GM18511 (cell line): Measurements from ENCODE around the gene TIFAB.

ENCODE experiments used
- ATAC-seq: cut with Tn5 transposase; IDR thresholded peaks from one replicate; pipeline ENCODE4 v1.9.1; 2021; ENCODE audit warnings: mild to moderate bottlenecking, moderate library complexity; ENCODE audit not compliant: unreplicated experiment

Gene TIFAB

DNA sequence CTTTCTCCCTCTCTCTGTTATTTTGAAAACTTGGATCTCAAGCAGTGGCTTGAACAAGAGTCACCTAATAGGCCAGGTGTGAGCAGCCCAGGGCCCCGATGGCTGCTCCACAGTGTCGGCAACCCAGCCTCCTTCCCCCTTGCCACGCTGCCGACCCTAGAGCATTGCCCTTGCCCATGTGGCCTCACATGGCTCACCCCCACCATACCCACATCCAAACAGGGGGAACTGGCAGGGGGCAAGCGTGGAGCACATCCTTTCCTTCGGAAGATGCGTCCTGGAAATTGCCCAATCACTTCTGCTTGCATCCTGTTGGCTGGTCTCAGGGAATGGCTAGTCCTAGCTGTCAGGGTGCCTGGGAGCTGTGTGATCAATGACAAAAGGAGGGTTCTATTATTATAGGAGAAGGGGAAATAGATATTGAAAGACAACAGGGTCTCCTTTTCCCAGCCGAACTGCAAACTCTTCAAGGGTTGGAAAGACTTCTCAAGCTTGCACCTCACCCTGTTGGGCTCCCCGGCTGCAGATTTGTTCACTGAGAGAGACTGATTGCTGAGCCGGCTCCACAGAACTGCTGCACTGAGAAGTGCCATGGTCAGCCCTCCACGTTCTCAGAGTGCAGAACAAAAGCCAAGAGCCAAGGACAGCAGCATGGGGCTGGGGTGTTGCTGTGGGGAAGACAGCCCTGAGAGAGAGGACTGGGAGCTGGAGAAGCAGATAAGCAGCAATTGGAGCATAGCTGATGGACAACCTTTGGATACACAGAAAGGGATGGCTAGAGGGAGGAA lies 8.3 kb upstream of the TIFAB start:
- ATAC-seq = no peak

DNA sequence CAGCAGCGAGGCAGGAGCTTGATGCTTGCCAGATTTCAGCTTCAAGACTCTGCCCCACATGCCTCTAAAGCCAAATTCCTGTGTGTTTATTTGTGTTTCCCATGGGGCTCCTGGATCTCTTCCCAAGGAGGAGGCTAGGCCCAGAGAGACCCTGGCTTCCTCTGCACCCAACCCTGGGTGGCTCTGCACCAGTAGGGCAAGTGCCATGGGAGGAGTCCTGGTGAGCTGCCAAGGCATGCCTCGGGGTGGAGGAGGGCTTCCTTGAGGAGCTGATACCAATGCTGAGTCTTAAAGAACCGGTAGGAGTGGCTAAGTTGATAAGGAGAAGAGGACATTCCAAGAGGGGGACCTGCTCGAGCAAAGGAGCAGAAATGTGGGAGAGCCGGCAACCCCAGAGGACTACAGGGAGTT lies 6.8 kb upstream of the TIFAB start:
- ATAC-seq = no peak

DNA sequence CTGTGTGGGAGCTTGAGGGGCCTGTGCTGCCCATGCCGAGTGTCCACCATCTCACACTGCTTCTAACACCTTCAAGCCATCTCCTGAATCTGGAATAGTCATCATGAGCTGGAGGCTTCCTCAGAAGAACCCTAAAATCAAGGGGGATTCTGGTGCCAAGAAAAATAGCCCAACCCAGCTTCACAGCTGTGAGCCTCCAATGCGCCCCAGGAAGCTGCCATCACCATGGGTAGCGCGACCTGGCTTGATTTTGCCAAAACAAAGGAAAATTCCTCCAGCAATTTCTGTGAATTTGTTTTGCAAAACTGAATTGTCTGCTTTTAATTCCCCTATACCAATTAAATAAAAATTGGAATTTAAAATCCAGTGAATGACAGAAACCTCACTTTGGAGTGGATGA lies 6.2 kb upstream of the TIFAB start:
- ATAC-seq = no peak

DNA sequence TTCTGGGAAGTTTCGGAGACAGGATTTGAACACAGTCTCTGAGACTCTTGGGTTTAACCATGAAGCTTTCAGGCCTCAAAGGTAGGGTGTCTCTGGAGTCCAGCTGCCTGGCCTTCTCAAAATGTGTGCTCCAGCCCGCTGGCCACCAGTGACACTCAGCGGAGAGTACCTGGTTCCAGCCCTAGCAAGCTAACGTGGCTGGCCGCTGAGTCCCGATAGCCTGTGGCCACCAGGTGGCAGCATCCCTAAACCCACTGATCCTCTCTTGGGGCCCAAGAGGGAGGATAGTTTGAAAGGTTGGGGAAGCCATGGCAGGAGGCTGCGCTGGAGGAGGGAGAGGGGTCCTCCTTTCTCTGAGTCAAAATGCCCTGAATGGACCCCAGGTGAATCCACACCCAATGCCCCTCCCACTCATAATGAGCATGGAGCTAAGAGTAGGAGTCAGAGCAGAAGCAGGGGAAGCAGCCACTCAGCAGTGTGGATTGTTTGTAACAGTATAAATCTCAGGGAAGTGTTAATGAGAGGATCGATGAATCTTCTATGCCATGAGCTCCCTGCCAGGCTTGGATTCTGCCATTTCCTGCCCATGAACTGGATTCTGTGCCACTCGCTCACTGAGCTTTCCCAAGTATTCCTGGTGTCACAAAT lies 5.4 kb upstream of the TIFAB start:
- peak; percentile 78 for ATAC-seq

DNA sequence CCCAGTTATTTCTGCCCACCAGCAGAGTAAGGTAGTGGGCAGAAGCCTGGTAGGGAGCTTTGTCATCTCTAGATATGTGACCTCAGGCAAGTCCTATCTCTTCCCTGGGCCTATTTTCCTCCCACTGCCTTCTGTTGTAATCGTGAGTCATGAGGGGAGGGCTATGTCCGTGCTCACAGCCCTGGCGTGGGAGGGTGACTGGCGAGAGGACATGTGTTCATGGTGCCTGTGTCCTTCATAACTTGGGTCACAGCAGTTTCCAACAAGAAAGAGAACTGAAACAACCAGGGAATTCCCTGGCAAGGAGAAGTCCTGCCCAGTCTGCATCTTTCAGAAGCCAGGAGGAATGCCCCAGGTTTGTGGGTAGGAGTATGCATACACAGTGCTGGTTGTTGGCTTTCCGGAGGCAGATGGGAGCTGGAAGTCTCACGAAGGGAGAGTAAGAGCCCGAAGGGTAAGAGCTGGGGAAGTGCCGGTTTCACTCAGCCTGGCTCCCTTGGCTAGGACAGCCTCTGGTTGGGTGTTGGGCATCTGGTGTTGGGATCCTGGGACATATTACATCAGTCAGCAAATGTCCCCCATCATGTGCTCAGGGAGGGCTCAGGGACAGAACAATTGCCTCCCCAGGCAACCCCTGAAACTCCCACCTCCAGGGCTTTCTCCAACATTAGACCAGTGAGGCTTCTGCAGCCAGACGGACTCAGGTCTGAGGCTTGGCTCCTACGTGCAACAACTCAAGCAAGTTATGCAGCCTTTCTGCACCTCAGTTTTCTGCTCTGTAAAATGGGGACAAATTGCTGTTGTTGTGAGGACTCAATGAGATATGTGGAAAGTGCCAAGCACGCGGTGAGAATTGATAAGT lies 4.3 kb upstream of the TIFAB start:
- ATAC-seq = peak; percentile 71

DNA sequence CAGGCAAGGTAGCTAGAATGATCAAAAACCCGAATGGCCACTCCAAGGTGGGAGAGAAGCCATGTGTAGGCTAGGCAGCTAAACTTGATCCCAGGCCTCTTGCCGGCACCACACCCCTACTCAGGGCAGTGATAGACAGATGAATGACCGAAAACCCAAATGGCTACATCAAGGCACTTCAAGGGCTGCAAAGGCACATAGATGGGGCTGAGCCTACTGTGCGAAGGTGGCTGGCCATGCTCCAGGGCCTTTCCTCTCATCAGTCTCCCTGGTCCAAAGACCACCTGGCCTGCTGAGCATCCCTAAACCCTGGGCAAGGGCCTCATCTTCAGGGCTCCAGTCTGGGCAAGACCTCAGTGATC lies 3.7 kb upstream of the TIFAB start:
- ATAC-seq = no peak

DNA sequence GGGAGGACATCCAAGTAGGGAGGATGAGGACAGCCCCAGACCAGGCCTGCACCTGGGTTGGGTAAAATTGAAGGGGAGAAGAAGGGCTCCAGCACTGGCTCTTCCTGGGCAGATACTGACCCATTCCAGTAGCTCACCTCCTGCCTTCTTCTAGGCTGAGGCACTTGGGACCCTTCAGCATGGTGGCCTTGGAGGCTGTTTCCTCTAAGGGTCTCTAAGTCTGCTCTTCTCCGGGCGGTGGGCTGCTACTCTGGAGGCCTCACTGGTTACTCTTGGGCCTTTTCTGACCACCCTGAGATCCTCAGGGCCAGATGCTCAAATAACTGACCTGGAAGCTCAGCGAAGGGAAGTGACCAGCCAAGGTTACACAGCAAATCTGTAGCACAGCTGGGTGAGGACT lies 2.8 kb upstream of the TIFAB start:
- ATAC-seq = no peak

DNA sequence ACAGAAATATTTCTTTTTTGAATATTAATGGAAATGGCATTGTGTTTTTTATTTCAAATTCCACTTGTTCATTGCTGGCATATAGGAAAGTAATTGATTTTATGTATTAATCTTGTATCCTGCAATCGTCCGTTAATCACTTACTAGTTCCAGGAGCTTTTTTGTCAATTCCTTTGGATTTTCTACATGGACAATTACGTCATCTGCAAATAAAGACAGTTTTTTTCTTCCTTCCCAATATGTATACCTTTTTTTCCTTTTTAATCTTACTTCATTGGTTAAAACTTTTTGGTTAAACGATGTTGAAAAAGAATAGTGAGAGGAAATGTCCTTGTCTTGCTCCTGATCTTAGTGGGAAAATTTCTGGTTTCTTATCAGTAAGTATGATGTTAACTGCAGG lies 1.5 kb upstream of the TIFAB start:
- no peak for ATAC-seq

DNA sequence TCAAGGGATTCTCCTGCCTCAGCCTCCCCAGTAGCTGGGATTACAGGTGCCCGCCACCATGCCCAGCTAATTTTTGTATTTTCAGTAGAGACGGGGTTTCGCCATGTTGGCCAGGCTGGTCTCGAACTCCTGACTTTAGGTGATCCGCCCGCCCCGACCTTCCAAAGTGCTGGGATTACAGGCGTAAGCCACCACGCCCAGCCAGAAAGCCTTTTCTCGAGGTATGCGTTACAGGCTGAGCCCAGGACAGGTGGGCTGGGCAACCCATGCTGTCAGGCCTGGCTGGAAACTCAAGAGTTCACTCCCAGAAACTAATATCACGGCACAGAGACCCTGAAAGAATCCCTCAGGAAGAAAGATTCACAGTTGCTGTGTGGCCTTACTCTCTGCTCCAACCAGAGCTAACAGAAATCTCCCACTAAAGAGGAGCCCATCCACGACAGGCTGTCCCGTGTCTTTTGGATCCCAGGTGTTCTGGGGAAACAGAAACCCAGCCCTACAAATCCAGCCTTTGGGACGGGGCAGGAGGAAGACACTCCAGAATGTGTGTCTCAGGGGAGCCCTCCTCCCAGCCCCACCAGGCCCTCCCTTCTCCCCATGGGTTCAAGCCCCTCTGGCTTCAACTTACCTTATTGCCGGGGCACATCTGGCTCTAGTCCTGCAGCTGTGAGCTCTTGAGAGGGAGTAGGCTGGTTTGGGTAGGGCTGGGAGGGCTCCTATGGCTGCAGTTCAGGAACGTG lies 400 bp downstream of the TIFAB start:
- ATAC-seq = no peak

DNA sequence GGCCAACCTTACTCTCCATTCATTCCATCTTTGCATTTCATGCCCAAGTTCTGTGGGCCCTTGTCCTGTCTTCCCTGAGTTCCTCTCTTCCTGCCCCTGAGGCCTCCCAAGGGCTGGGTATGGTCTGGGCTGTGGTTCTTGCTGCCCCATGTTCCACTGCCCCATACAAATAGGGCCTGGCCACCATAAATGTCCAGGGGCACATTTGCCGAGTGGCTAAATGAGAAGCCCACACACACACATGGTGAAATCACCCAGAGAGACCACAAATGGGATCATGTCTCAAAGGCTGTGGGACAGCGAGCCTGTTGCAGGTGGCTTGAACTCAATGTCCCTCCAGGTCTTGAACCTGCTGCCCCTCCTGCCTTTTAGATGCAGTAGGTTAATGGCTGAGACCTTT lies 1.2 kb downstream of the TIFAB start:
- no peak for ATAC-seq

DNA sequence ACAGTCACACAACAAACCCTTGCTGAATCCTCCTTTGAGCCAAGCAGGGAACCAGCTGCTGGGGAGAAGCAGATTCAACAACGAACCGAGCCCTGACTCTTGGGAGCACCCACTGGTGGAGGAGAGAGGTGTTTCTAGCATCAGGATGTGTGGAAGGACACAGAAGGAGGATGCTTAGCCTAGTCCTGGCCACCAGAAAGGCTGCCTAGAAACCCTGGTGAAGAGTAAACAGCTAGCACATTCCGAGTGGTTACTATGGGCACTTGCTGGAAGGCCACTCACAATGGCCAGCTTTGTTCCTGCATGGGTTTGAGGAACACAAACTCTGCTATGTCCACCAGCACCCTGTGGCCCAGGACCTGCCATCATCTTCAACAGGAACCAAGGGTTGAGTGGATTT lies 1.8 kb downstream of the TIFAB start:
- no peak for ATAC-seq

DNA sequence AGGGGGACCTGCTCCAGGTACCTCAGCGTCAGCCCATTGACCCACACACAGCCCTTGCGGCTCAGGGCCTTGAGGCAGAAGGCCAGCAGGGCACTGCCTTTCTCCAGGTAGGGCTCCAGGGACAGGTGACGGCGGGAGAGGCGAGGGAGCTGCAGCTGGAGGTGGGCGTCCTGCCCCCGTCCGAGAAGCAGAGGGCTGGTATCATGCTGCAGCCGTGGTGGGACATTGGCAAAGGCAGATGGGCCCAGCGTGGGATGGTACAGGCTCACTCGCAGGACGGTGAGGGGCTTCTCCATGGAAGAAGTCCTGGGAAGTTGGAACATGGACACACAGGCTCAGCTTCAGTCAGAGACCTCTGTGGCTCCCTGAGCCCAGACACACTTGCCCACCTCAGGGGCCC lies 2.5 kb downstream of the TIFAB start:
- ATAC-seq = no peak

DNA sequence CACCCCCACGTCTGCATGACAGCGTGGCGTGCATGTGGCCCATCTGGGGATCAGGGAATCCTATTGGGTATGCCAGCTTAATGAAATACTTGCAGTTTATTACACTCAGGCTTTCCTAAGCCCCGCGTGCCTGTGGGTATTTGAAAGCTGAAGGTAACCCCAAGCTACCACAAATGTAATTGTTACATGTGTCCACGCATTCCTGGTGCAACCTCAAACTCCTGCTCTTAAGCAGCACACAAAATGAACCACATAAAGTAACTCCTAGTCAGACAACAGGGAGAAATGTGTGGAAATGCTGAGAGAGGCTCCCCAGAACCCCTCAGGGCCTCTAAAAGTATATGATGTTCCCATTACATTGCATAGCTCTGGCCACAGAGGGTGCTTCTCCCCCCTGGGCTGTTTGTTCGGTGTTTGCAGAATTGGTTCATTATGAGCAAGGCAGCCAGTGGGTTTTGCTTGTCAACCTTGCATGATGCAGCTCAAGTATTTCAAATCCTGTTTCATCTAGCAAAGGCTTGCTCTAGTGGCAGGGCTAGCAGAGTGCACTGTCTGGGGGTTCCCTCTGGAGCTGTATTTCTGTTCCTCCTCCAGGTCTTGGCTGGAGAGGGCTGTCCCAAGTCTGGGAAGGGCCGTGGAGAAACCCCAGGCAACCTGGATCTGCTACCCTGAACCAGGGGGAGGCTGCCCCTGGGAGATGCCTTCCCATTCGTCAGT lies 3.2 kb downstream of the TIFAB start:
- ATAC-seq = no peak

DNA sequence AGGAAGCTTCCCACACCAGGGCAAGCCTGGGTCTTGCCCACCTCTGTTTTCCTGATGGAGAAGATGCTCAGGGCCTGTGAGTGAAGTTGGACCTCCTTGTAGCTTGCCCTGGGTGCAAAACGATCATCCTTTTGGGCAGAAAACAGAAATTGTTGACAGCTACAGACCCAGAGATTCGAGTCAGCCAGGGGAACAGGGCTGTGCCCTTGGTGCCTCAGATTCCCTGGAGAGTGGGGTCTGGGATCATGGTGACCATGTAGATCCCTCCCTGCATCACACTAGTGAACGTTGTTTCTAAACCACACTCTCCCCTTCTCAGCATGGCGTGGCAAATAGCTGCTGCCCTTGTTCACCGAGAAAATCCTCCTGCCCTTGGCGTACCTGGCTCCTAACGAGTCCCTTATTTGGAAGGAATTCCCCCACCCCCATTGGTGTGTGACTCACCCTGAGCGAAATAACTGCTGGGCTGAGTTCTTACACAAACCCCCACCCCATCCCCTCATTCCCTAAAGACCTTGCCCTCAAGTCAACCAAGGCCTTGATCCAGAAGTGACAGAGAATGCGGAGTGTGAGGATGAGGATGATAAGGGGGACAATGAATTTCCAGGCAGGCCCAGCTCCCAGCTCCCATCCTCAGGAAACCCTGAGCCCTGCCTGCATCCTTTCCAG lies 3.9 kb downstream of the TIFAB start:
- no peak for ATAC-seq

DNA sequence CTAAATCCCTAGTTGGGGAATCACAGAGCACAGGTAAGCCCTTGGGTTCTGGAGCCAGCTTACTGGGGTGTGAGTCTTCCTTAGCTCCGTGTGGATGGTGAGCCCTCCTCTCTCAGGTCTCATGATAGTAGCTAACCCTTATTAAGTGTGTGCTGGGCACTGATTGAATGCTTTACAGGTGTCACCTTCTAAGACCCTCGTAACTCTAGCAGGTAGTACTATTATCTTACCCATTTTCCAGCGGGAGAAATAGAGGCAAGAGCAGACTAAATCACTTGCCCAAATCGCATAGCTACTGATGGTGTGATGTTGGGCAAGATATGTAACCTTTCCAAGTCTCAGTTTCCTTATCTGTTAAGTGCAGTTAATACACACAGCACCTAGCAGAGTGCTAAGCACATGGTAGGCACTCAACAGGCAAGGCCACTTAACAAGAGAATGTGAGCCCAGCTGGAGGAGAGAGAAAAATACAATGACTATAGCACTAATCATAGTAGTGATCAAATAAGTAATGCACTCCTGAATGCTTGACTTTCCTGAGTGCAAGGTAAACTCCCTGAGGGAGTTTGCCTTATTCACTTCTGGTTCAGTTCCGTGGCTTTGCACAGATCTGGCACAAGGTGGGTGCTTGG lies 4.7 kb downstream of the TIFAB start, which contains the start of gene DCANP1:
DCANP1 (minus strand) TSS at position 51 of the 632 bp plus-strand sequence. CDS start 240 bp downstream, outside the sequence.
- no peak for ATAC-seq

DNA sequence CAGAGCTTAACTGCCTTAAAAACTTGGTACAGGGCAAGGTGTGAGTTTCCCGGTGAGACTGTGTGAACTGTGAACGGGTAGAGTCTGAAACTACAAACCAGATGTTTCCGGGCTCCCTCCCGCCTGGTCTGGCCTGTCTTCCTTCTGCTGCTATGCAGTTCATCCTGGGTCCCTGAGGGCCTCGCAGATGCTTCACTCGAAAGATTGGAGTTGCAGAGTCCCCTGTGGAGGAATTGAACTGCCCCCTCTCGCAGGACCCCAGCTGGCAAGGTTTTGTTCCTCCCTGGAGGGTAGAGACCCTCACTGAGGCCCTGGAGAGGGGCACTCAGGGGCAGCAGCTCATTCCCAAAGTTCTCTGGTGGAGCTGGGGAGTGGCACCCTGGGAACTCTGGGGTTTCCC lies 5.5 kb downstream of the TIFAB start:
- no peak for ATAC-seq

DNA sequence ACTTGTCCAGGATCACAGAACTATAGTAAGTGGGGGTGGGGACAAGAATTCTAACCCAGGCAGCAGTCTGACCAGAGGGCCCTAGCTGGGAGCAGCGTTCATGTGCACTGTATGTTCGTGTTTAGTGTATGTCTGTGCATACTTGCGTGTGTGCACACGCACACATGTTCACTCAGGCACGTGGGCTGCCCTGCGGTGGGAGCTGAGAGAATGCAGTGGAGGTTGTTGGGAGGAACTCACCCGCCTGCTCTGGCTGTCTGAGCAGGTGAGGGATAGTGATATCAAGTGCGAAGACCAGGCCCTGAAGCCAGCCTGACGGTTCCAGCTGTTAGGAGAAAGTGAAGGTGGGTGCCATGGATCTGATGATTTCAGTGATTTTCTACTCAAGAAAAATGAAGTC lies 5.9 kb downstream of the TIFAB start:
- no peak for ATAC-seq

DNA sequence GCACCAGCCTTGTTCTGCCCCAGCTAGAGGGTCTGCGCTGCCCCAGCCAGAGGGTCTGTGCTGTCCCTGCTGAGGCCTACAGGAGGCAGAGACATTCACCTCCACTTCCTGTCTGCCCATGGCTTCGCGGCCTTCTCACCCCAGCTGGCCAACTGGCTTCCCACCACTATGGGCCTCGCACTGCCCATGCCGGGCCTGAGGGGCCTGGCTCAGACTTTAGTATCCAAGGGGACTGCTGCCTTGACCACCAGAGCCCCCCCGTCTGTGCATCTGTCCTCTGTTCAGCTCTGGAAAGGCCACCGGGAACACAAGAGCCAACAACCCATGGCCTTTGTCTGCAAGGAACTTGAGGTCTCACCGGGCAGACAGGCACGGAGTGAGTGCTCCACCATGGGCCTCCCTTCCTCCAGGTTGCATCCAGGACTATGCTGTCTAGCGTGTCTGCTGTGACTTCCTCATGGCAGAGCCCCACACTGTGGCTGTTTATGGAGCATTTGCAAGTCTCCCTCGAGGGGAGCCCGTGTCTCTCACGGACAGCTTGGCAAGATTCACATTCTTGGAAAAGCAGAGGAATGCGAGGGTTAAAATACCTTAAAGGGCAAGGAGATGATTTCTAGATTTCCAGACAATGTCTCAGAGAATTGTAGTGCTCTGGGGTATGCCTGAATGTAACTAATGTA lies 6.7 kb downstream of the TIFAB start:
- no peak for ATAC-seq

DNA sequence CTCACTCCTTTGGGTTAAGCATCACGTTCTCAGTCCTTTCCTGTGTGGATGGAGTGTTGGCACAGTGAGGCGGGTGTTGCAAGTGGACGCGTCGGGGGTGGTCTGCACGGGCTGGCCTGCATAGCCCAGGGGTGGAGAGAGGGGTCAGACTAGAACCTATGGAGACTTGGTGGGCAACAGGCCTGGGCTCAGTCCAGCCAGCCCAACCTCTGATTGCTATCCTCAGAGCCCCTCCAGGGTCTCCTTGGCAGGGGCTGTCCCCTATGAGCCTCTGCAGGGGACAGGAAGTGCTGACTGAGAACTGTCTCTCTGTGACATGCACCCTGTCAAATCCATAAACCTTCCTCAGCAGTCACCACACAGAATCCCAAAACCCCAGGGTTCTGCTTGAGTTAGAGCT lies 7.3 kb downstream of the TIFAB start:
- ATAC-seq = no peak
